CD14-positive monocyte (primary cell): Measurements from ENCODE around the gene CREG2. TPM values are rescaled to one million over a fixed set of nuclear protein-coding genes. Genes with fewer than 3 reads are reported as not detected.

Experiments used
- DNase-seq, 3 donors: peaks; one replicate each; pipeline ENCODE4 v3.0.0-alpha.2; 2011 to 2022
- H2AFZ ChIP-seq: 2 replicates; pipeline ENCODE4 v1.6.0; 2012; ENCODE audit warnings: mild to moderate bottlenecking, low read depth, low read length, inconsistent platforms; ENCODE audit not compliant: insufficient read depth, poor library complexity, severe bottlenecking
- H3K27ac ChIP-seq, 2 donors: 1 replicate in 1 of 2; 2 replicates in 1 of 2; pipeline ENCODE4 v1.5.1; 2012 to 2013; ENCODE audit warnings: low read length in 2 of 2, control low read depth in 1 of 2, inconsistent platforms in 1 of 2, low read depth in 1 of 2, mild to moderate bottlenecking in 1 of 2
- H3K27me3 ChIP-seq, 2 donors: one replicate each; pipeline versions ENCODE4 v1.6.0 to v1.6.1; 2011 to 2013; ENCODE audit warnings: low read length in 2 of 2; ENCODE audit not compliant: control insufficient read depth in 2 of 2, insufficient read depth in 2 of 2
- H3K36me3 ChIP-seq, 2 donors: replicated peaks in 1 of 2; 1 replicate in 1 of 2; 2 replicates in 1 of 2; pipeline versions ENCODE4 v1.5.1 to v1.6.1; 2012 to 2013; ENCODE audit warnings: low read length in 2 of 2, control low read depth in 1 of 2, inconsistent platforms in 1 of 2, mild to moderate bottlenecking in 1 of 2; ENCODE audit not compliant: insufficient read depth in 2 of 2, control insufficient read depth in 1 of 2
- H3K4me1 ChIP-seq, 2 donors: 1 replicate in 1 of 2; 2 replicates in 1 of 2; pipeline versions ENCODE4 v1.5.1 to v1.6.1; 2012 to 2013; ENCODE audit warnings: low read length in 2 of 2, control low read depth in 1 of 2, inconsistent platforms in 1 of 2, mild to moderate bottlenecking in 1 of 2, moderate library complexity in 1 of 2; ENCODE audit not compliant: insufficient read depth in 2 of 2, control insufficient read depth in 1 of 2
- H3K4me2 ChIP-seq: replicated peaks from 2 replicates; pipeline ENCODE3; 2012; ENCODE audit warnings: low read length, moderate library complexity, mild to moderate bottlenecking; ENCODE audit not compliant: poor library complexity, severe bottlenecking; ENCODE audit errors: extremely low read depth
- H3K4me3 ChIP-seq, 3 experiments: fragments of 200-600 bp in 1 of 3; sonication (generic) in 1 of 3; replicated peaks in 1 of 3; 1 replicate in 2 of 3; 2 replicates in 1 of 3; pipeline ENCODE4 v1.5.1; 2011 to 2013; ENCODE audit warnings: low read length in 3 of 3, mild to moderate bottlenecking in 3 of 3, control low read depth in 2 of 3, low read depth in 2 of 3, inconsistent platforms in 1 of 3, moderate library complexity in 1 of 3
- H3K79me2 ChIP-seq: 2 replicates; pipeline ENCODE4 v1.6.0; 2012; ENCODE audit warnings: mild to moderate bottlenecking, control low read depth, inconsistent platforms, low read length, moderate library complexity; ENCODE audit not compliant: insufficient read depth
- H3K9ac ChIP-seq: 2 replicates; pipeline ENCODE4 v1.6.0; 2017; ENCODE audit warnings: low read length, mild to moderate bottlenecking; ENCODE audit not compliant: insufficient read depth, poor library complexity, severe bottlenecking
- H3K9me3 ChIP-seq, 2 donors: replicated peaks in 1 of 2; 1 replicate in 1 of 2; 2 replicates in 1 of 2; pipeline versions ENCODE4 v1.5.1 to v1.6.1; 2012 to 2013; ENCODE audit warnings: low read length in 2 of 2, control low read depth in 1 of 2; ENCODE audit not compliant: control insufficient read depth in 1 of 2, insufficient read depth in 1 of 2
- H4K20me1 ChIP-seq: 2 replicates; pipeline ENCODE4 v1.6.0; 2012; ENCODE audit warnings: mild to moderate bottlenecking, low read length, control low read depth, moderate library complexity; ENCODE audit not compliant: insufficient read depth
- H3K27ac Mint-ChIP-seq, 7 donors: one replicate each; pipeline ENCODE4 v1.8.0; 2020; ENCODE audit warnings: mild to moderate bottlenecking in 7 of 7, mixed read lengths in 7 of 7, moderate library complexity in 6 of 7, inconsistent platforms in 2 of 7
- H3K27me3 Mint-ChIP-seq, 3 donors: one replicate each; pipeline ENCODE4 v1.8.0; 2021 to 2022; ENCODE audit warnings: low read depth in 3 of 3, mild to moderate bottlenecking in 3 of 3, mixed read lengths in 3 of 3, moderate library complexity in 3 of 3, inconsistent platforms in 1 of 3
- H3K36me3 Mint-ChIP-seq, 2 donors: one replicate each; pipeline ENCODE4 v1.8.0; 2020; ENCODE audit warnings: mixed read lengths in 2 of 2, inconsistent platforms in 1 of 2, mild to moderate bottlenecking in 1 of 2
- H3K4me1 Mint-ChIP-seq: one replicate; pipeline ENCODE4 v1.8.0; 2020; ENCODE audit warnings: mild to moderate bottlenecking, mixed read lengths
- H3K4me3 Mint-ChIP-seq, 2 donors: one replicate each; pipeline ENCODE4 v1.8.0; 2020; ENCODE audit warnings: mild to moderate bottlenecking in 2 of 2, mixed read lengths in 2 of 2, moderate library complexity in 1 of 2
- H3K9me3 Mint-ChIP-seq, 7 donors: one replicate each; pipeline ENCODE4 v1.8.0; 2020 to 2022; ENCODE audit warnings: mixed read lengths in 7 of 7, mild to moderate bottlenecking in 6 of 7, moderate library complexity in 6 of 7, inconsistent platforms in 2 of 7
- CTCF ChIP-seq: fragments of 200-600 bp; IDR thresholded peaks from one replicate; pipeline ENCODE4 v1.8.0; 2022; ENCODE audit warnings: antibody characterized with exemption, mild to moderate bottlenecking
- WGBS: methylation state at CpG from one replicate; pipeline ENCODE4 v1.1.5; 2013; ENCODE audit warnings: missing lambda C conversion rate; ENCODE audit not compliant: insufficient coverage; 5-methylcytosine and 5-hydroxymethylcytosine counted together
- intact Hi-C, 2 donors: fragments of 100-400 bp; cut with micrococcal nuclease; formaldehyde crosslinking; loops; one replicate each; pipeline versions ENCODE4 v1.15.0 to v1.15.1; 2023
- polyA plus RNA-seq, 3 donors: library from polyadenylated mRNA; depleted of rRNA in 1 of 3; unstranded in 2 of 3; stranded (reverse) in 1 of 3; fragments of 300-500 nt in 2 of 3; fragments of >200 nt in 1 of 3; fragmentation: Illumina TruSeq in 2 of 3; gene quantifications; 1 replicate in 2 of 3; 2 replicates in 1 of 3; pipeline ENCODE4 v1.2.3, GENCODE V29; 2012 to 2021

CREG2 gene
- polyA plus RNA-seq, 3 donors, result not detected

- Histone ChIP-seq H3K9ac (no peak overlapping the region), H3K4me1 (peaks cover 47 to 69% of the 10 kb centered on the region in 2 donors), H4K20me1 (peaks cover 100% of the 10 kb centered on the region), H3K27me3 (no peaks in the 10 kb centered on the region), H3K79me2 (peaks cover 100% of the 10 kb centered on the region), H2AFZ (no peak overlapping the region), H3K4me3 (peak overlapping the region in 1 of 3 experiments; percentile 46), H3K27ac (peak overlapping the region in 1 of 2 donors; percentile 45), H3K9me3 (no peaks in the 10 kb centered on the region), H3K4me2 (peak overlapping the region; percentile 60), H3K36me3 (peaks cover 37 to 92% of the 10 kb centered on the region in 2 donors)
- Mint-ChIP-seq H3K36me3 (peaks cover 54 to 83% of the 10 kb centered on the region in 2 donors), H3K9me3 (peaks cover 0 to 2% (median 0%) of the 10 kb centered on the region in 7 donors), H3K4me1 (peaks cover 79% of the 10 kb centered on the region), H3K27me3 (peaks cover 0 to 2% (median 0%) of the 10 kb centered on the region in 3 donors), H3K4me3 (peak overlapping the region in 1 of 2 donors; percentile 56), H3K27ac (peak overlapping the region in 2 of 7 donors; percentile 33 to 50)
- no peak for TF ChIP-seq CTCF
- no peak for DNase-seq
- intact Hi-C loops, result no loop called here
- no CpG with 5 or more reads among the region's 1 CpG for whole genome bisulfite sequencing
Observed at GRCh38 chr2:101300164-101300563, 87.1 kb downstream of the CREG2 start.

GRCh38 chr2:101299604-101300003 is 87.7 kb downstream of the CREG2 start:
- no peaks in the 10 kb centered on the region for H3K27me3 ChIP-seq
- Mint-ChIP-seq H3K27me3 (peaks cover 0 to 2% (median 0%) of the 10 kb centered on the region in 3 donors), H3K27ac (peak overlapping the region in 2 of 7 donors; percentile 10 to 33), H3K9me3 (peaks cover 0 to 2% (median 0%) of the 10 kb centered on the region in 7 donors), H3K4me1 (peaks cover 74% of the 10 kb centered on the region), H3K36me3 (peaks cover 56 to 83% of the 10 kb centered on the region in 2 donors), H3K4me3 (peak overlapping the region in 1 of 2 donors; percentile 56)
- peak overlapping the region; percentile 60 for H3K4me2 ChIP-seq
- WGBS, result 90% methylated on average over 3 of the region's 6 CpGs
- H2AFZ ChIP-seq, result no peak overlapping the region
- TF ChIP-seq CTCF, result no peak
- intact Hi-C loops, result no loop called here
- peak overlapping the region in 1 of 2 donors; percentile 45 for H3K27ac ChIP-seq
- H4K20me1 ChIP-seq, result peaks cover 100% of the 10 kb centered on the region
- H3K36me3 ChIP-seq, result peaks cover 40 to 93% of the 10 kb centered on the region in 2 donors
- DNase-seq, result no peak
- no peak overlapping the region for H3K4me3 ChIP-seq
- peak overlapping the region; percentile 40 for H3K9ac ChIP-seq
- H3K4me1 ChIP-seq, result peaks cover 42 to 64% of the 10 kb centered on the region in 2 donors
- H3K9me3 ChIP-seq, result no peaks in the 10 kb centered on the region
- H3K79me2 ChIP-seq, result peaks cover 100% of the 10 kb centered on the region
